H1 (cell line): ENCODE data around the gene RBBP9.

ENCODE experiments used
- ATF2 ChIP-seq: IDR thresholded peaks from 2 replicates; pipeline ENCODE4 v1.6.1; 2012; ENCODE audit warnings: low read length, inconsistent platforms
- BCL11A ChIP-seq, 2 experiments: IDR thresholded peaks; one replicate each; pipeline ENCODE4 v1.6.1; 2011; ENCODE audit warnings: low read depth in 2 of 2, low read length in 2 of 2, mild to moderate bottlenecking in 2 of 2
- CTCF ChIP-seq, 3 experiments: IDR thresholded peaks; 1 replicate in 2 of 3; 2 replicates in 1 of 3; pipeline versions ENCODE4 v1.5.1 to v1.6.1; 2011; ENCODE audit warnings: low read length in 3 of 3, mild to moderate bottlenecking in 3 of 3, inconsistent platforms in 2 of 3, low read depth in 1 of 3, moderate library complexity in 1 of 3; ENCODE audit not compliant: insufficient read depth in 1 of 3; ENCODE audit errors: control extremely low read depth in 1 of 3
- EZH2 ChIP-seq: fragments of 200-600 bp; sonication (generic); IDR thresholded peaks from 2 replicates; pipeline ENCODE4 v1.7.1; 2012; ENCODE audit warnings: low read depth, mild to moderate bottlenecking, moderate library complexity, low read length, inconsistent platforms; ENCODE audit not compliant: severe bottlenecking
- POLR2A ChIP-seq, 2 experiments: IDR thresholded peaks; 1 replicate in 1 of 2; 2 replicates in 1 of 2; pipeline ENCODE4 v1.6.1; 2011; ENCODE audit warnings: low read depth in 2 of 2, low read length in 2 of 2, mild to moderate bottlenecking in 2 of 2; ENCODE audit errors: control extremely low read depth in 1 of 2
- SIN3A ChIP-seq, 2 experiments: IDR thresholded peaks in 1 of 2; conservative IDR thresholded peaks in 1 of 2; 2 replicates each; pipeline ENCODE4 v1.6.1; 2011 to 2012; ENCODE audit warnings: low read length in 2 of 2, improper control_type of control experiment in 1 of 2, low read depth in 1 of 2, mild to moderate bottlenecking in 1 of 2
- TF ChIP-seq, protein P1 (sequence below): IDR thresholded peaks from 2 replicates; pipeline ENCODE4 v1.6.1; 2012; ENCODE audit warnings: inconsistent platforms

GRCh38 chr20:18541741-18542140 is 44.7 kb upstream of the RBBP9 start:
- no peak for TF ChIP-seq SIN3A (conservative IDR thresholded peaks at IDR 0.05 in 1 of 2, IDR thresholded peaks at IDR 0.05 in 1 of 2; ENCODE audit: low read depth in 1 of 2, low read length in 2 of 2)
- TF ChIP-seq BCL11A (IDR thresholded peaks at IDR 0.05; ENCODE audit: low read depth in 2 of 2, low read length in 2 of 2), result no peak
- TF ChIP-seq EZH2, result no peak
- TF ChIP-seq, protein P1, sequence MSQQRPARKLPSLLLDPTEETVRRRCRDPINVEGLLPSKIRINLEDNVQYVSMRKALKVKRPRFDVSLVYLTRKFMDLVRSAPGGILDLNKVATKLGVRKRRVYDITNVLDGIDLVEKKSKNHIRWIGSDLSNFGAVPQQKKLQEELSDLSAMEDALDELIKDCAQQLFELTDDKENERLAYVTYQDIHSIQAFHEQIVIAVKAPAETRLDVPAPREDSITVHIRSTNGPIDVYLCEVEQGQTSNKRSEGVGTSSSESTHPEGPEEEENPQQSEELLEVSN, result no peak
- TF ChIP-seq CTCF (IDR thresholded peaks at IDR 0.05; ENCODE audit: control extremely low read depth in 1 of 3, insufficient read depth in 1 of 3, low read depth in 1 of 3, low read length in 3 of 3), result no peak
- TF ChIP-seq POLR2A (IDR thresholded peaks at IDR 0.05; ENCODE audit: control extremely low read depth in 1 of 2, low read depth in 2 of 2, low read length in 2 of 2), result no peak
- TF ChIP-seq ATF2, result no peak
